Measurements from ENCODE around the gene HIF3A. TPM values are rescaled to one million over a fixed set of nuclear protein-coding genes. Genes with fewer than 3 reads are reported as not detected.

HIF3A gene
- total and polyA plus RNA-seq, 2 donors (not counting 1 experiment from before 2014, with no cell fraction given): 0.12 to 1.5 TPM

- no peak for DNase-seq (ENCODE audit: low read depth in 2 of 2)
- Histone ChIP-seq H3K27me3 (ENCODE audit: control insufficient read depth, insufficient read depth, low read length) (no peaks in the 10 kb centered on the region), H3K79me2 (ENCODE audit: control insufficient read depth, insufficient read depth, low read length) (no peaks in the 10 kb centered on the region), H3K27ac (ENCODE audit: insufficient read depth, low read length) (no peak overlapping the region), H3K4me2 (ENCODE audit: extremely low read depth, insufficient read depth, low read length) (no peak overlapping the region), H4K20me1 (ENCODE audit: control insufficient read depth, extremely low read depth, insufficient read depth, low read length) (no peaks in the 10 kb centered on the region), H3K4me1 (ENCODE audit: control insufficient read depth, extremely low read depth, insufficient read depth, low read length) (peaks cover 5% of the 10 kb centered on the region), H2AFZ (ENCODE audit: low read length) (no peak overlapping the region), H3K9me3 (ENCODE audit: control insufficient read depth, insufficient read depth, low read depth, low read length) (no peaks in the 10 kb centered on the region), H3K9ac (ENCODE audit: insufficient read depth, low read length) (no peak overlapping the region), H3K4me3 (replicated peaks in 1 of 4; ENCODE audit: control extremely low read depth in 1 of 4, insufficient read depth in 1 of 4, low read depth in 3 of 4, low read length in 4 of 4) (no peak overlapping the region), H3K36me3 (ENCODE audit: control insufficient read depth, insufficient read depth, low read length) (peaks cover 33% of the 10 kb centered on the region)
- TF ChIP-seq EZH2 (IDR thresholded peaks at IDR 0.05; ENCODE audit: low read length, missing control alignments) (no peak), CTCF (conservative IDR thresholded peaks at IDR 0.05 in 1 of 2, IDR thresholded peaks at IDR 0.05 in 1 of 2; ENCODE audit: low read depth in 1 of 2, low read length in 2 of 2) (no peak)
Observed at GRCh38 chr19:46386996-46387712, 90.3 kb downstream of the HIF3A start.

DNA sequence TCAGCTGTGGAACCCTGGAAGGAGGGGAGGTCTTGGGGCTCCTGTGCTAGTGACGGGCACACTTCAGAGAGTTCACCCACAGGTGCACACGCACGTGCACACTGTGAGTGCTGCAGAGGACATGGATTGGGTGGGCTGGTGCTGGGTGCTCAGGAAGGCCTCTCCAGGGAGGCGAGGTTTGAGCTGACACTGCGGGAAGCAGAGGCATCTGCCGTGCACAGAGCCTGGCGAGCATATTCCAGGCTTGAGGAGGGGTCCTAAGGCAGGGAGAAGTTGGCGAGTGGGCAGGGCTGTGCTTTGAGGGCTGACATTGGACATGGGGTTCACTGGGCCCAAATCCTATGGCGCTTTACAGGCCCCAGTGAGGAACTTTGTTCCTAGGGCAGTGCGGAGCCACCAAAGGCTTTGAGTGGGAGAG lies 90.9 kb downstream of the HIF3A start:
- Histone ChIP-seq H3K36me3 (ENCODE audit: control insufficient read depth, insufficient read depth, low read length) (peaks cover 33% of the 10 kb centered on the region), H3K27me3 (ENCODE audit: control insufficient read depth, insufficient read depth, low read length) (no peaks in the 10 kb centered on the region), H3K79me2 (ENCODE audit: control insufficient read depth, insufficient read depth, low read length) (no peaks in the 10 kb centered on the region), H3K4me3 (replicated peaks in 1 of 4; ENCODE audit: control extremely low read depth in 1 of 4, insufficient read depth in 1 of 4, low read depth in 3 of 4, low read length in 4 of 4) (no peak overlapping the region), H2AFZ (ENCODE audit: low read length) (no peak overlapping the region), H4K20me1 (ENCODE audit: control insufficient read depth, extremely low read depth, insufficient read depth, low read length) (no peaks in the 10 kb centered on the region), H3K27ac (ENCODE audit: insufficient read depth, low read length) (no peak overlapping the region), H3K9me3 (ENCODE audit: control insufficient read depth, insufficient read depth, low read depth, low read length) (no peaks in the 10 kb centered on the region), H3K4me2 (ENCODE audit: extremely low read depth, insufficient read depth, low read length) (no peak overlapping the region), H3K4me1 (ENCODE audit: control insufficient read depth, extremely low read depth, insufficient read depth, low read length) (peaks cover 9% of the 10 kb centered on the region), H3K9ac (ENCODE audit: insufficient read depth, low read length) (no peak overlapping the region)
- no peak for TF ChIP-seq EZH2 (IDR thresholded peaks at IDR 0.05; ENCODE audit: low read length, missing control alignments)
- TF ChIP-seq CTCF (conservative IDR thresholded peaks at IDR 0.05 in 1 of 2, IDR thresholded peaks at IDR 0.05 in 1 of 2; ENCODE audit: low read depth in 1 of 2, low read length in 2 of 2): no peak
- DNase-seq (ENCODE audit: low read depth in 2 of 2): no peak

- Histone ChIP-seq H2AFZ (ENCODE audit: low read length) (no peak overlapping the region), H3K4me1 (ENCODE audit: control insufficient read depth, extremely low read depth, insufficient read depth, low read length) (peaks cover 16% of the 10 kb centered on the region), H3K9ac (ENCODE audit: insufficient read depth, low read length) (no peak overlapping the region), H4K20me1 (ENCODE audit: control insufficient read depth, extremely low read depth, insufficient read depth, low read length) (no peaks in the 10 kb centered on the region), H3K9me3 (ENCODE audit: control insufficient read depth, insufficient read depth, low read depth, low read length) (no peaks in the 10 kb centered on the region), H3K4me2 (ENCODE audit: extremely low read depth, insufficient read depth, low read length) (no peak overlapping the region), H3K4me3 (replicated peaks in 1 of 4; ENCODE audit: control extremely low read depth in 1 of 4, insufficient read depth in 1 of 4, low read depth in 3 of 4, low read length in 4 of 4) (no peak overlapping the region), H3K27ac (ENCODE audit: insufficient read depth, low read length) (no peak overlapping the region), H3K27me3 (ENCODE audit: control insufficient read depth, insufficient read depth, low read length) (no peaks in the 10 kb centered on the region), H3K36me3 (ENCODE audit: control insufficient read depth, insufficient read depth, low read length) (peaks cover 34% of the 10 kb centered on the region), H3K79me2 (ENCODE audit: control insufficient read depth, insufficient read depth, low read length) (no peaks in the 10 kb centered on the region)
- no peak for TF ChIP-seq EZH2 (IDR thresholded peaks at IDR 0.05; ENCODE audit: low read length, missing control alignments)
- TF ChIP-seq CTCF (conservative IDR thresholded peaks at IDR 0.05 in 1 of 2, IDR thresholded peaks at IDR 0.05 in 1 of 2; ENCODE audit: low read depth in 1 of 2, low read length in 2 of 2): no peak
- DNase-seq (ENCODE audit: low read depth in 2 of 2): no peak
Observed at GRCh38 chr19:46388311-46389095, 91.7 kb downstream of the HIF3A start.

Measured in fibroblast of lung (primary cell).